ENCODE results near the gene RNF222.
A peak's percentile ranks its signal among the peaks of the same experiment; 100 is the strongest.
"Not testable (repeated sequence)": the region's sequence is repeated elsewhere in the genome, so short reads cannot be mapped to it uniquely, and the experiment has no call there.

Gene RNF222

GRCh38 chr17:8410883-8411238 lies 13.2 kb upstream of the RNF222 start:
- DNase-seq (ENCODE audit: low read depth in 3 of 3) = no peak

GRCh38 chr17:8409966-8410882 lies 12.6 kb upstream of the RNF222 start:
- DNase-seq (ENCODE audit: low read depth in 3 of 3) = peak; percentile 42 to 66 (median 57)

- DNase-seq (ENCODE audit: low read depth in 3 of 3) = no peak
Measured at GRCh38 chr17:8408371-8408770, 10.7 kb upstream of the RNF222 start.

GRCh38 chr17:8406174-8406573 lies 8.5 kb upstream of the RNF222 start:
- no peak for DNase-seq (ENCODE audit: low read depth in 3 of 3)

GRCh38 chr17:8405499-8406016 lies 7.9 kb upstream of the RNF222 start:
- DNase-seq (ENCODE audit: low read depth in 3 of 3) = no peak

- no peak for DNase-seq (ENCODE audit: low read depth in 3 of 3)
Measured at GRCh38 chr17:8402921-8403536, 5.4 kb upstream of the RNF222 start.

- DNase-seq (ENCODE audit: low read depth in 3 of 3) = no peak
Measured at GRCh38 chr17:8401107-8401506, 3.5 kb upstream of the RNF222 start.

GRCh38 chr17:8398980-8399379 lies 1.4 kb upstream of the RNF222 start:
- no peak for DNase-seq (ENCODE audit: low read depth in 3 of 3)

GRCh38 chr17:8394497-8394896 lies 3.1 kb downstream of the RNF222 start:
- not testable (repeated sequence) for DNase-seq (ENCODE audit: low read depth in 3 of 3)

- DNase-seq (ENCODE audit: low read depth in 3 of 3) = no peak
Measured at GRCh38 chr17:8393470-8394231, 4.0 kb downstream of the RNF222 start.

GRCh38 chr17:8392674-8393469 lies 4.8 kb downstream of the RNF222 start:
- DNase-seq (ENCODE audit: low read depth in 3 of 3) = no peak

GRCh38 chr17:8392274-8392673 lies 5.4 kb downstream of the RNF222 start:
- DNase-seq (ENCODE audit: low read depth in 3 of 3) = no peak

- DNase-seq (ENCODE audit: low read depth in 3 of 3) = no peak
Measured at GRCh38 chr17:8391711-8392110, 5.9 kb downstream of the RNF222 start.

GRCh38 chr17:8387914-8388651 lies 9.5 kb downstream of the RNF222 start:
- no peak for DNase-seq (ENCODE audit: low read depth in 3 of 3)

GRCh38 chr17:8386841-8387240 lies 10.8 kb downstream of the RNF222 start:
- DNase-seq (ENCODE audit: low read depth in 3 of 3) = no peak

GRCh38 chr17:8384801-8385378 lies 12.7 kb downstream of the RNF222 start:
- DNase-seq (ENCODE audit: low read depth in 3 of 3) = no peak

GRCh38 chr17:8383143-8383822 lies 14.3 kb downstream of the RNF222 start, which contains the start of gene RPL26:
Gene RPL26, minus strand, starts transcription at chr17:8383193. Its CDS starts 883 bp downstream, at chr17:8382310.
- peak; percentile 87 to 94 (median 91) for DNase-seq (ENCODE audit: low read depth in 3 of 3)

- DNase-seq (ENCODE audit: low read depth in 3 of 3) = no peak
Measured at GRCh38 chr17:8382880-8383142, 14.8 kb downstream of the RNF222 start.

- DNase-seq (ENCODE audit: low read depth in 3 of 3) = no peak
Measured at GRCh38 chr17:8382052-8382879, 15.4 kb downstream of the RNF222 start.
